ENCODE data around the gene DLEC1. TPM values are rescaled to one million over a fixed set of nuclear protein-coding genes. Genes with fewer than 3 reads are reported as not detected.
"Not testable (repeated sequence)": the region's sequence is repeated elsewhere in the genome, so short reads cannot be mapped to it uniquely, and the experiment has no call there.

DLEC1 gene
- total RNA-seq, 1 donor = under 0.01 TPM

DNA sequence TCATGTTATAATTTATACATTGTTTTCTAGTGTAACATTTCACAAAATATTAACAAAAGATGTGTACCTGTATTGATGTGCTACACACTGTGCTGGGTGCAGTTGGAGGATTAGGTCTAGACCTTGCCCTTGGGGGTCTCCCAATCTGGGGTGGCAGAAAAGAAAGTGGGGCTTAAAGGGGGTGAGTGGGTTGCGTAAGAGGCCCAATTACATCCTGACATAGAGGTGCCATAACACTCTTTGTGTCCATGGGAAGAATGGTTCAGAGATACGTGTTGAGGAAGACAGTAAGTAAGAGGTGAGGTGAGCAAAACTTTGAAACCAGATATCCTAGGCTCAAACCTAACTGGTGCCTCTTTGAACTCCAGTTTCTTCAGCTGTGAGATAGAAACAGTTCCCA lies 31.0 kb downstream of the DLEC1 start:
- Histone ChIP-seq H3K27me3 (ENCODE audit: insufficient read depth, low read length) (peaks cover 5% of the 10 kb centered on the region), H3K9me3 (ENCODE audit: low read depth, low read length) (no peaks in the 10 kb centered on the region), H3K79me2 (ENCODE audit: insufficient read depth, low read length) (no peaks in the 10 kb centered on the region), H3K4me2 (ENCODE audit: insufficient read depth, low read length) (no peak overlapping the region), H3K4me1 (ENCODE audit: insufficient read depth, low read length) (no peaks in the 10 kb centered on the region), H3K27ac (ENCODE audit: low read depth, low read length) (no peak overlapping the region), H3K4me3 (ENCODE audit: insufficient read depth, low read length) (no peak overlapping the region), H4K20me1 (ENCODE audit: insufficient read depth, low read length) (no peaks in the 10 kb centered on the region), H2AFZ (ENCODE audit: low read length) (no peak overlapping the region), H3K36me3 (ENCODE audit: insufficient read depth, low read length) (no peaks in the 10 kb centered on the region)
- TF ChIP-seq, protein P1, sequence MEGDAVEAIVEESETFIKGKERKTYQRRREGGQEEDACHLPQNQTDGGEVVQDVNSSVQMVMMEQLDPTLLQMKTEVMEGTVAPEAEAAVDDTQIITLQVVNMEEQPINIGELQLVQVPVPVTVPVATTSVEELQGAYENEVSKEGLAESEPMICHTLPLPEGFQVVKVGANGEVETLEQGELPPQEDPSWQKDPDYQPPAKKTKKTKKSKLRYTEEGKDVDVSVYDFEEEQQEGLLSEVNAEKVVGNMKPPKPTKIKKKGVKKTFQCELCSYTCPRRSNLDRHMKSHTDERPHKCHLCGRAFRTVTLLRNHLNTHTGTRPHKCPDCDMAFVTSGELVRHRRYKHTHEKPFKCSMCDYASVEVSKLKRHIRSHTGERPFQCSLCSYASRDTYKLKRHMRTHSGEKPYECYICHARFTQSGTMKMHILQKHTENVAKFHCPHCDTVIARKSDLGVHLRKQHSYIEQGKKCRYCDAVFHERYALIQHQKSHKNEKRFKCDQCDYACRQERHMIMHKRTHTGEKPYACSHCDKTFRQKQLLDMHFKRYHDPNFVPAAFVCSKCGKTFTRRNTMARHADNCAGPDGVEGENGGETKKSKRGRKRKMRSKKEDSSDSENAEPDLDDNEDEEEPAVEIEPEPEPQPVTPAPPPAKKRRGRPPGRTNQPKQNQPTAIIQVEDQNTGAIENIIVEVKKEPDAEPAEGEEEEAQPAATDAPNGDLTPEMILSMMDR (IDR thresholded peaks at IDR 0.05; ENCODE audit: extremely low read depth, low read depth, low read length) = no peak
- DNase-seq (ENCODE audit: insufficient read length, low spot score, missing footprints) = no peak

DNA sequence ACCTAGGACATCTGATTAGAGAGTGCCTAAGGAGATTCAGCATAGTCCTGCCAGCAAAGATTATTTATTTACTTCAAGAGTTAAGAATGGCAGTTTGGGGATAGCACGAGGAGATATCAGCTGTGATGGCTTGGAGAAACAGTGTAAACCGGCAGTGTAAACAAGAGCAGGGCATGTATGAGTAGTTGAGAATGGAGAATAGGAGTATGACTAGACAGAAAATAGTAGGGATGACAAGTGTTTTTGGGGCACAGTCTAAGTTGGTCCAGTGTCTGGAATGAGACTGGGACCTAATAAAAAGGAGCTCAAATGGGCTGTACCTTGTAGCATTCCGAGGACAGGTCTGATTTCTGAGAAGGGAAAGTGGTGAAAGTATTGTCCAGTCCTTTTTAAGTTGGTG lies 38.1 kb downstream of the DLEC1 start:
- not testable (repeated sequence) for H3K79me2 ChIP-seq (ENCODE audit: insufficient read depth, low read length); H3K36me3 ChIP-seq (ENCODE audit: insufficient read depth, low read length); H2AFZ ChIP-seq (ENCODE audit: low read length); DNase-seq (ENCODE audit: insufficient read length, low spot score, missing footprints); H4K20me1 ChIP-seq (ENCODE audit: insufficient read depth, low read length); H3K9me3 ChIP-seq (ENCODE audit: low read depth, low read length); H3K4me2 ChIP-seq (ENCODE audit: insufficient read depth, low read length); H3K27me3 ChIP-seq (ENCODE audit: insufficient read depth, low read length); H3K27ac ChIP-seq (ENCODE audit: low read depth, low read length); H3K4me3 ChIP-seq (ENCODE audit: insufficient read depth, low read length); H3K4me1 ChIP-seq (ENCODE audit: insufficient read depth, low read length)

GRCh38 chr3:38082296-38082695 lies 43.3 kb downstream of the DLEC1 start:
- H3K36me3 ChIP-seq (ENCODE audit: insufficient read depth, low read length); H3K27me3 ChIP-seq (ENCODE audit: insufficient read depth, low read length); H3K4me3 ChIP-seq (ENCODE audit: insufficient read depth, low read length); H3K9me3 ChIP-seq (ENCODE audit: low read depth, low read length); H2AFZ ChIP-seq (ENCODE audit: low read length); DNase-seq (ENCODE audit: insufficient read length, low spot score, missing footprints); H3K79me2 ChIP-seq (ENCODE audit: insufficient read depth, low read length); H4K20me1 ChIP-seq (ENCODE audit: insufficient read depth, low read length); H3K4me1 ChIP-seq (ENCODE audit: insufficient read depth, low read length); H3K27ac ChIP-seq (ENCODE audit: low read depth, low read length); H3K4me2 ChIP-seq (ENCODE audit: insufficient read depth, low read length): not testable (repeated sequence)

DNA sequence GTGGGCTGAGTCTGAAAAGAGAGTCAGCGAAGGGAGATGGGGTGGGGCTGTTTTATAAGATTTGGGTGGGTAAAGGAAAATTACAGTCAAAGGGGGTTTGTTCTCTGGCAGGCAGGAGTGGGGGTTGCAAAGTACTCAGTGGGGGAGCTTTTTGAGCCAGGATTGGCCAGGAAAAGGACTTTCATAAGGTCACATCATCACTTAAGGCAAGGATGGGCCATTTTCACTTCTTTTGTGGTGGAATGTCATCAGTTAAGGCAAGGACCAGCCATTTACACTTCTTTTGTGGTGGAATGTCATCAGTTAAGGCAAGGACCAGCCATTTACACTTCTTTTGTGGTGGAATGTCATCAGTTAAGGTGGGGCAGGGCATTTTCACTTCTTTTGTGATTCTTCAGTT lies 44.2 kb downstream of the DLEC1 start:
- not testable (repeated sequence) for H2AFZ ChIP-seq (ENCODE audit: low read length); H3K36me3 ChIP-seq (ENCODE audit: insufficient read depth, low read length); H3K4me3 ChIP-seq (ENCODE audit: insufficient read depth, low read length); H3K4me2 ChIP-seq (ENCODE audit: insufficient read depth, low read length); H3K79me2 ChIP-seq (ENCODE audit: insufficient read depth, low read length); H3K27me3 ChIP-seq (ENCODE audit: insufficient read depth, low read length); DNase-seq (ENCODE audit: insufficient read length, low spot score, missing footprints); H3K27ac ChIP-seq (ENCODE audit: low read depth, low read length); H3K4me1 ChIP-seq (ENCODE audit: insufficient read depth, low read length); H3K9me3 ChIP-seq (ENCODE audit: low read depth, low read length); H4K20me1 ChIP-seq (ENCODE audit: insufficient read depth, low read length)

GRCh38 chr3:38083871-38084333 lies 44.9 kb downstream of the DLEC1 start:
- Histone ChIP-seq H3K9me3 (ENCODE audit: low read depth, low read length) (peaks cover 5% of the 10 kb centered on the region), H3K4me1 (ENCODE audit: insufficient read depth, low read length) (no peaks in the 10 kb centered on the region), H3K36me3 (ENCODE audit: insufficient read depth, low read length) (no peaks in the 10 kb centered on the region), H3K79me2 (ENCODE audit: insufficient read depth, low read length) (no peaks in the 10 kb centered on the region), H3K27me3 (ENCODE audit: insufficient read depth, low read length) (no peaks in the 10 kb centered on the region), H3K27ac (ENCODE audit: low read depth, low read length) (no peak overlapping the region), H3K4me3 (ENCODE audit: insufficient read depth, low read length) (no peak overlapping the region), H3K4me2 (ENCODE audit: insufficient read depth, low read length) (no peak overlapping the region), H4K20me1 (ENCODE audit: insufficient read depth, low read length) (no peaks in the 10 kb centered on the region), H2AFZ (ENCODE audit: low read length) (no peak overlapping the region)
- TF ChIP-seq, protein P1 (IDR thresholded peaks at IDR 0.05; ENCODE audit: extremely low read depth, low read depth, low read length) = no peak
- DNase-seq (ENCODE audit: insufficient read length, low spot score, missing footprints) = peak; percentile 29
